Osteoblast (primary cell): ENCODE data around the gene PARP15. TPM values are rescaled to one million over a fixed set of nuclear protein-coding genes. Genes with fewer than 3 reads are reported as not detected.

ENCODE experiments used
- DNase-seq: peaks from one replicate; pipeline ENCODE4 v3.0.0; 2011; ENCODE audit warnings: low spot score, mixed read lengths; ENCODE audit not compliant: insufficient read length; ENCODE audit errors: missing footprints
- H2AFZ ChIP-seq: 2 replicates; pipeline ENCODE4 v1.6.0; 2011; ENCODE audit warnings: mild to moderate bottlenecking, low read length
- H3K27ac ChIP-seq: 2 replicates; pipeline ENCODE4 v1.5.1; 2011; ENCODE audit warnings: mild to moderate bottlenecking, low read depth, low read length, moderate library complexity
- H3K27me3 ChIP-seq: 2 replicates; pipeline ENCODE4 v1.6.0; 2012; ENCODE audit warnings: mild to moderate bottlenecking, control low read depth, inconsistent platforms, low read length, moderate library complexity; ENCODE audit not compliant: insufficient read depth
- H3K36me3 ChIP-seq: 2 replicates; pipeline ENCODE4 v1.5.1; 2011; ENCODE audit warnings: mild to moderate bottlenecking, low read length, control low read depth, moderate library complexity; ENCODE audit not compliant: insufficient read depth
- H3K4me1 ChIP-seq: 2 replicates; pipeline ENCODE4 v1.5.1; 2011; ENCODE audit warnings: mild to moderate bottlenecking, low read length, control low read depth, moderate library complexity; ENCODE audit not compliant: insufficient read depth
- H3K4me2 ChIP-seq: 2 replicates; pipeline ENCODE4 v1.6.0; 2011; ENCODE audit warnings: mild to moderate bottlenecking, low read length; ENCODE audit not compliant: insufficient read depth
- H3K4me3 ChIP-seq: fragments of 200-600 bp; sonication (generic); 3 replicates; pipeline ENCODE4 v1.5.1; 2012; ENCODE audit warnings: mild to moderate bottlenecking, low read length, inconsistent platforms; ENCODE audit not compliant: insufficient read depth
- H3K79me2 ChIP-seq: 2 replicates; pipeline ENCODE4 v1.6.0; 2012; ENCODE audit warnings: mild to moderate bottlenecking, low read length, control low read depth, inconsistent platforms; ENCODE audit not compliant: insufficient read depth
- H3K9me3 ChIP-seq: 2 replicates; pipeline ENCODE4 v1.5.1; 2011; ENCODE audit warnings: low read depth, low read length, control low read depth
- H4K20me1 ChIP-seq: 2 replicates; pipeline ENCODE4 v1.6.0; 2012; ENCODE audit warnings: mild to moderate bottlenecking, low read length, control low read depth; ENCODE audit not compliant: insufficient read depth
- CTCF ChIP-seq: IDR thresholded peaks from 2 replicates; pipeline ENCODE4 v1.5.1; 2011; ENCODE audit warnings: mild to moderate bottlenecking, low read depth, low read length, moderate library complexity; ENCODE audit errors: extremely low read depth
- total RNA-seq: library from RNA; depleted of rRNA; stranded (reverse); fragments of >200 nt; gene quantifications from 2 replicates; pipeline ENCODE4 v1.2.3, GENCODE V29; 2012

PARP15 gene
- total RNA-seq, 1 donor: 3.6 TPM

- H3K79me2 ChIP-seq: no peaks in the 10 kb centered on the region
- no peak overlapping the region for H3K4me2 ChIP-seq
- H3K27ac ChIP-seq: no peak overlapping the region
- no peaks in the 10 kb centered on the region for H4K20me1 ChIP-seq
- peaks cover 13% of the 10 kb centered on the region for H3K27me3 ChIP-seq
- TF ChIP-seq CTCF: no peak
- no peaks in the 10 kb centered on the region for H3K4me1 ChIP-seq
- H3K9me3 ChIP-seq: no peaks in the 10 kb centered on the region
- DNase-seq: no peak
- no peak overlapping the region for H2AFZ ChIP-seq
- no peaks in the 10 kb centered on the region for H3K36me3 ChIP-seq
- no peak overlapping the region for H3K4me3 ChIP-seq
These were observed 42.9 kb downstream of the PARP15 start for GRCh38 chr3:122620399-122620798.

GRCh38 chr3:122621112-122621511 lies 43.7 kb downstream of the PARP15 start:
- Histone ChIP-seq H3K4me3 (no peak overlapping the region), H3K4me2 (no peak overlapping the region), H3K36me3 (no peaks in the 10 kb centered on the region), H3K4me1 (no peaks in the 10 kb centered on the region), H3K79me2 (no peaks in the 10 kb centered on the region), H3K27me3 (peaks cover 13% of the 10 kb centered on the region), H2AFZ (no peak overlapping the region), H3K9me3 (no peaks in the 10 kb centered on the region), H3K27ac (no peak overlapping the region), H4K20me1 (no peaks in the 10 kb centered on the region)
- DNase-seq: no peak
- TF ChIP-seq CTCF: no peak

- no peaks in the 10 kb centered on the region for H3K4me1 ChIP-seq
- peaks cover 5% of the 10 kb centered on the region for H3K27me3 ChIP-seq
- H3K79me2 ChIP-seq: no peaks in the 10 kb centered on the region
- no peak for TF ChIP-seq CTCF
- H3K9me3 ChIP-seq: no peaks in the 10 kb centered on the region
- H3K27ac ChIP-seq: no peak overlapping the region
- DNase-seq: no peak
- no peaks in the 10 kb centered on the region for H3K36me3 ChIP-seq
- no peak overlapping the region for H3K4me2 ChIP-seq
- H2AFZ ChIP-seq: no peak overlapping the region
- no peaks in the 10 kb centered on the region for H4K20me1 ChIP-seq
- H3K4me3 ChIP-seq: no peak overlapping the region
These were observed 45.8 kb downstream of the PARP15 start for GRCh38 chr3:122623031-122623829.

GRCh38 chr3:122626515-122627180 lies 49.2 kb downstream of the PARP15 start:
- Histone ChIP-seq H3K27ac (no peak overlapping the region), H3K27me3 (no peaks in the 10 kb centered on the region), H4K20me1 (no peaks in the 10 kb centered on the region), H3K4me1 (no peaks in the 10 kb centered on the region), H3K9me3 (no peaks in the 10 kb centered on the region), H2AFZ (no peak overlapping the region), H3K4me2 (no peak overlapping the region), H3K36me3 (no peaks in the 10 kb centered on the region), H3K79me2 (no peaks in the 10 kb centered on the region), H3K4me3 (no peak overlapping the region)
- no peak for TF ChIP-seq CTCF
- no peak for DNase-seq
